Lower leg skin (tissue), 4 donors: ENCODE data around the gene C3orf18. TPM values are rescaled to one million over a fixed set of nuclear protein-coding genes. Genes with fewer than 3 reads are reported as not detected.

Experiments used
- DNase-seq, 2 donors: peaks; one replicate each; pipeline ENCODE4 v3.0.0-alpha.2; 2019; ENCODE audit warnings: low spot score in 2 of 2
- H3K4me3 ChIP-seq: fragments of 200-600 bp; sonication (generic); 2 replicates; pipeline ENCODE4 v1.5.1; 2017; ENCODE audit warnings: mild to moderate bottlenecking, low read depth; ENCODE audit not compliant: poor library complexity, severe bottlenecking
- CTCF ChIP-seq, 3 donors: fragments of 450-650 bp; IDR thresholded peaks; one replicate each; pipeline ENCODE4 v1.5.1; 2016; ENCODE audit warnings: antibody characterized with exemption in 3 of 3, mild to moderate bottlenecking in 3 of 3, moderate library complexity in 2 of 3
- POLR2A ChIP-seq, 2 donors: fragments of 450-650 bp; IDR thresholded peaks; one replicate each; pipeline ENCODE4 v1.6.1; 2016 to 2017; ENCODE audit warnings: antibody characterized with exemption in 2 of 2, mild to moderate bottlenecking in 1 of 2, moderate library complexity in 1 of 2
- WGBS, 2 donors: methylation state at CpG; one replicate each; pipeline ENCODE4 v1.1.5; 2018; 5-methylcytosine and 5-hydroxymethylcytosine counted together
- intact Hi-C: fragments of 100-400 bp; cut with DNase I; formaldehyde crosslinking; loops from one replicate; pipeline ENCODE4 v1.15.0; 2023; ENCODE audit warnings: low total_unique reads
- total RNA-seq, 4 donors: library from RNA; depleted of rRNA; stranded (reverse); fragments of >200 nt; gene quantifications; one replicate each; pipeline ENCODE4 v1.1.0, GENCODE V29; 2016

The C3orf18 gene
- total RNA-seq: 1 to 10 TPM in 3 of 4 donors, under 1 TPM in 1; 0.27 to 3.9 (median 2.0) TPM

DNA sequence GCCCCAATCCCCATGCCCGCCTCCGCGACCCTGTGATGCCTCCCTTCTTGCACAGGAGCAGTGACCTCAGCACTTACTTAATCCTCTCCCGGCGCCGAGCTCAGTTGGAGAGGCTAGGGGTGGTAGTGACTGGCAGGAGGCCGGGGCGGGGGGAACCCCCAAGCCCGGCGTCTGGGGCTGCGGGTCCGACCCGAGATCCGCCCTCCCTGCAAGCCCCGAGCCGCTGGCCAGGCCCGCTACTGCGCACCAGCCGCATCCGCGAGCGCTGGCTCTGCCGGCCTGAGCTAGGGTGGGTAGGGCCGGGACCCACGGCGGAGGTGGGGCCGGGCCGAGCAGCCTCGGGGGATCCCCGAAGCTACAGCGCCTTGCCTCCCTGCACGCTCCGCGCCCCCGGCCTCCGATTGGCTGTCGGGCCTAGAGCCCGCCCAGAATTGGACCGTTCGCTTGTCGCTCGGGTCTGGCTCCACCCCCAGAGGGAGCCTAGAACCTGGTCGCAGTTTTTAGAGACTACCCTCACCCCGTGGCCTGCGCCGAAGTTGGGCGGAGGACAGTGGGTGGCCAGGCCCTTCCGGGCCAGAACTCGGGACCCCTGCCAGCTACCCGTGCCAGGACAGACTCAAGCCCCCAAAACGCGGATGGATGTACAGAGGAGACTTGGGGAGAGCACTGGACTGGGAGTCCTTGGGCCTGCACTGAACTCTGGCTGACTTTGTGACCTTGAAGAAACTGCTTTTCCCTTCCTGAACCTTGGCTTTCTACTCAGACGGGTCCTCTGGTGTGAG, at the start of gene C3orf18:
TSS of gene C3orf18 (minus strand) at position 362 of the 782 bp plus-strand sequence. CDS start 2,048 bp downstream, outside the sequence.
- TF ChIP-seq CTCF (IDR thresholded peaks at IDR 0.05): no peak
- TF ChIP-seq POLR2A (IDR thresholded peaks at IDR 0.05): no peak
- peak within 1 kb of the TSS; percentile 35 for H3K4me3 ChIP-seq
- intact Hi-C loops: no loop called here
- peak; percentile 93 to 99 for DNase-seq
- 4 to 7% methylated on average over 27 to 45 of the region's 53 CpGs for WGBS, 2 donors

DNA sequence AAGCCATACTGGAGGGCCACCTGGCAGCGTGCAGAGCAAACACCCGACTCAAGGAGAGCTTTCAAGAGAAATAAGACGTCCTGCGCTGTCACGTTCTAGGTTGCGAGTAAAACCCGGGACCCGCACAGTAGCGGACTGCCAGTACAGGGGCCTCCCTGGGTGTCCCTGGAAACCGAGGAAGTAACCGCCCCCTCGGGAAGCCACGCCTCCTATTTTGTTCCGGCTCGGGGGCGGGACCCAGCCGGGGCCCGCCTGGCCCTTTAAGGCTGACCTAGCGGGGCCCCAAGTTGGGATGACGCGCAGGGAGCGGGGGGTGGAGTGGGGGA, 49.2 kb upstream of the C3orf18 start:
- WGBS, 2 donors: 0% methylated on average over 8 to 9 of the region's 22 CpGs
- peak overlapping the region; percentile 23 for H3K4me3 ChIP-seq
- TF ChIP-seq POLR2A (IDR thresholded peaks at IDR 0.05) (no peak), CTCF (IDR thresholded peaks at IDR 0.05) (no peak)
- intact Hi-C loops: loop anchor here (5.0 kb wide), 1 partner anchor 771 kb away; the partner anchor contains the start of gene MANF
- DNase-seq: peak; percentile 93 to 99

GRCh38 chr3:50616003-50616769, 48.6 kb upstream of the C3orf18 start:
- peak in 1 of 3 donors; percentile 99 for TF ChIP-seq CTCF (IDR thresholded peaks at IDR 0.05)
- no peak for TF ChIP-seq POLR2A (IDR thresholded peaks at IDR 0.05)
- 0% methylated on average over 24 of the region's 24 CpGs for WGBS, 2 donors
- intact Hi-C loops: loop anchor here (5.0 kb wide), 1 partner anchor 771 kb away; the partner anchor contains the start of gene MANF
- H3K4me3 ChIP-seq: peak overlapping the region; percentile 23
- peak; percentile 82 to 97 for DNase-seq

DNA sequence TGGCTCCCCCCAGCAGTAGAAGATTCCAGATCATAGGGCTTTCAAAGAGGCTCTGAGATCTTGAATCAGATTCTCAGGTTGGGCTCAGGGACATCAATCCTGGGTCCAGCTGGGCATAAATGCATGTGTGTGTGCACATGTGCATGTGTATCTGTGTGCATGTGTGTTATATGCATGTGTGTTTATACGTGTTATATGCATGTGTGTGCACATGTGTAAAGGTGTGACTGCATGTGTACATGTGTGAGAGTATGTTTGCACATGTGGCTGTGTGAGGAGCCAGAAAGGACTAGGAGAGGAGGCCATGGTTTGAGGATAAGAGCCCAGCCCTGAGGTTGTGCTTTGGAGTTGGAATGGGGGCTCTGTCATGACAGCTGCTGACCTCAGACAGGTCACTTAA, 47.6 kb upstream of the C3orf18 start:
- no peak for TF ChIP-seq POLR2A (IDR thresholded peaks at IDR 0.05)
- no peak for TF ChIP-seq CTCF (IDR thresholded peaks at IDR 0.05)
- DNase-seq: no peak
- intact Hi-C loops: loop anchor here (2.0 to 5.0 kb wide), 2 partner anchors 44 to 772 kb away; partner anchors contain the start of gene MANF
- no peak overlapping the region for H3K4me3 ChIP-seq
- WGBS, 2 donors: 82 to 85% methylated on average over 1 of the region's 1 CpG

DNA sequence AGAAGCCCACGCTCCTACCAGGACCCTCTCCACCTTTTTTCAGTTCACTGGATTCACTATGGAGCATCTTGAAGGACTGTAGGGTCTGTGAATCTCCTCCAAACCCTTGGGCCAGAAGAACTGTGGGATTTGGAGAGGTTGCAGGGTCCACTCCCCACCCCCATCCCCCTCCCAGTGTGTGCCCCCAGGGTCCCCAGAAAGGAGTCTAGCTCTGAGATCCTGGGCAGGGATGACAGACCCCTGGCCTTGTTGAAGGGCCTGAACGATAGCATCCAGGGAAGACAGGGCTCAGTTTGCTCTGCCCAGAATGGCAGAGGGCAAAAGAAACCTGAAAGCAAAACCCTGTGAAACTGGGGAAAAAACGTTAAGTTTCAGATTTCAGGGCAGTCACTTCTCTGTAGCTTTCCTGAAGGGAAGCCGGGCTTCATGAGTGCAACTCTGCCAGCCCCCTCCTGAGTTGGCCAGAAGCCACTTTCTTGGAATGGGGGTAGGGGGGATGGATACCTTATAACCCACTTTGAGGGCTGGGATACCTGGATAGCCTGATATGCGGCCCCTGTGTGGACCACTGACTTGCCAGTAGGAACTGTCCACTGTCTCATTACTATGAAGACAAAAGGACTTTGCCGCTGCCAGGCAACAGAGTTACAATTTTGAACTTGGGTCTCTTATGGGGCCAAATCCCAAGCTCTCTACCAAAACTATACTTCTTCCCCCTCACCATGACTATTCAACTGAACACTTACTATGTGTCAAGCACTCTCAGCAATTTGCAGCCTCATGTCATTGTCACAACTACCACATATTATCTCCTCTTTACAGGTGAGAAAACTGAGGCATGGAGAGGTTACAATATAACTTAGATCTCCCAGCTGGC, 45.7 kb upstream of the C3orf18 start:
- intact Hi-C loops: no loop called here
- 59 to 64% methylated on average over 6 of the region's 6 CpGs for WGBS, 2 donors
- H3K4me3 ChIP-seq: no peak overlapping the region
- no peak for TF ChIP-seq POLR2A (IDR thresholded peaks at IDR 0.05)
- no peak for TF ChIP-seq CTCF (IDR thresholded peaks at IDR 0.05)
- DNase-seq: no peak
